GM18907 (cell line): ENCODE data around the gene BUD23.
"Not testable (repeated sequence)": the region's sequence is repeated elsewhere in the genome, so short reads cannot be mapped to it uniquely, and the experiment has no call there.

Experiments used
- ATAC-seq: cut with Tn5 transposase; IDR thresholded peaks from one replicate; pipeline ENCODE4 v1.9.1; 2021; ENCODE audit warnings: mild to moderate bottlenecking, moderate library complexity; ENCODE audit not compliant: unreplicated experiment

BUD23 gene

GRCh38 chr7:73699370-73700068, 16.1 kb downstream of the BUD23 start:
- ATAC-seq = no peak

GRCh38 chr7:73700069-73700423, 16.6 kb downstream of the BUD23 start:
- ATAC-seq = no peak

GRCh38 chr7:73700581-73701134, 17.3 kb downstream of the BUD23 start:
- ATAC-seq = no peak

GRCh38 chr7:73701357-73701995, 18.1 kb downstream of the BUD23 start:
- ATAC-seq = no peak

- no peak for ATAC-seq
Observed at GRCh38 chr7:73702226-73702625, 18.8 kb downstream of the BUD23 start.

GRCh38 chr7:73702665-73703064, 19.3 kb downstream of the BUD23 start:
- no peak for ATAC-seq

- ATAC-seq = no peak
Observed at GRCh38 chr7:73703225-73703624, 19.8 kb downstream of the BUD23 start.

- no peak for ATAC-seq
Observed at GRCh38 chr7:73703757-73704639, 20.6 kb downstream of the BUD23 start.

GRCh38 chr7:73704640-73705550, 21.5 kb downstream of the BUD23 start:
- no peak for ATAC-seq

- ATAC-seq = no peak
Observed at GRCh38 chr7:73705551-73705920, 22.1 kb downstream of the BUD23 start.

- no peak for ATAC-seq
Observed at GRCh38 chr7:73706126-73707044, 23.0 kb downstream of the BUD23 start.

- no peak for ATAC-seq
Observed at GRCh38 chr7:73707045-73707631, 23.7 kb downstream of the BUD23 start.

GRCh38 chr7:73708961-73709549, 25.7 kb downstream of the BUD23 start:
- no peak for ATAC-seq

- no peak for ATAC-seq
Observed at GRCh38 chr7:73712773-73713172, 29.4 kb downstream of the BUD23 start.

GRCh38 chr7:73713319-73713718, 29.9 kb downstream of the BUD23 start:
- ATAC-seq = not testable (repeated sequence)

GRCh38 chr7:73715648-73716317, 32.4 kb downstream of the BUD23 start:
- ATAC-seq = no peak

GRCh38 chr7:73716318-73716890, 33.0 kb downstream of the BUD23 start:
- ATAC-seq = no peak
